IPS-20b (cell line): Measurements from ENCODE around the gene MAN2A1.

Experiments used
- H3K27ac ChIP-seq: one replicate; pipeline ENCODE4 v1.5.1; 2013; ENCODE audit warnings: low read length
- H3K27me3 ChIP-seq: 2 replicates; pipeline ENCODE4 v1.6.1; 2013; ENCODE audit warnings: mild to moderate bottlenecking, low read length, inconsistent platforms; ENCODE audit not compliant: insufficient read depth
- H3K36me3 ChIP-seq: 2 replicates; pipeline ENCODE4 v1.6.1; 2013; ENCODE audit warnings: low read depth, mild to moderate bottlenecking, inconsistent platforms, low read length, moderate library complexity; ENCODE audit not compliant: insufficient read depth
- H3K4me1 ChIP-seq: 2 replicates; pipeline ENCODE4 v1.6.1; 2013; ENCODE audit warnings: mild to moderate bottlenecking, control low read depth, inconsistent platforms, low read length, moderate library complexity; ENCODE audit not compliant: insufficient read depth
- H3K4me3 ChIP-seq: 2 replicates; pipeline ENCODE4 v1.5.1; 2013; ENCODE audit warnings: mild to moderate bottlenecking, low read length, inconsistent platforms
- H3K9ac ChIP-seq: 2 replicates; pipeline ENCODE4 v1.6.1; 2013; ENCODE audit warnings: low read depth, mild to moderate bottlenecking, inconsistent platforms, low read length, moderate library complexity
- H3K9me3 ChIP-seq: 2 replicates; pipeline ENCODE4 v1.6.1; 2013; ENCODE audit warnings: mild to moderate bottlenecking, low read depth, low read length, inconsistent platforms; ENCODE audit not compliant: insufficient read depth

The MAN2A1 gene

GRCh38 chr5:109697339-109697738 is 7.6 kb downstream of the MAN2A1 start:
- H3K9me3 ChIP-seq, result no peaks in the 10 kb centered on the region
- H3K9ac ChIP-seq, result no peak overlapping the region
- no peak overlapping the region for H3K27ac ChIP-seq
- no peaks in the 10 kb centered on the region for H3K27me3 ChIP-seq
- H3K4me3 ChIP-seq, result no peak overlapping the region
- H3K36me3 ChIP-seq, result peaks cover 14% of the 10 kb centered on the region; the same call in 1 of the 2 replicates
- peaks cover 56% of the 10 kb centered on the region for H3K4me1 ChIP-seq

- Histone ChIP-seq H3K36me3 (peaks cover 14% of the 10 kb centered on the region; the same call in 1 of the 2 replicates), H3K27ac (no peak overlapping the region), H3K4me1 (peaks cover 57% of the 10 kb centered on the region), H3K9me3 (no peaks in the 10 kb centered on the region), H3K27me3 (no peaks in the 10 kb centered on the region), H3K4me3 (no peak overlapping the region), H3K9ac (no peak overlapping the region)
These were observed 10.9 kb downstream of the MAN2A1 start for GRCh38 chr5:109700516-109701153.

GRCh38 chr5:109701252-109701651 is 11.5 kb downstream of the MAN2A1 start:
- no peak overlapping the region for H3K27ac ChIP-seq
- H3K4me3 ChIP-seq, result no peak overlapping the region
- peaks cover 60% of the 10 kb centered on the region for H3K4me1 ChIP-seq
- no peaks in the 10 kb centered on the region for H3K9me3 ChIP-seq
- no peaks in the 10 kb centered on the region for H3K27me3 ChIP-seq
- H3K9ac ChIP-seq, result no peak overlapping the region
- peaks cover 14% of the 10 kb centered on the region; the same call in 1 of the 2 replicates for H3K36me3 ChIP-seq

GRCh38 chr5:109701792-109702191 is 12.1 kb downstream of the MAN2A1 start:
- no peaks in the 10 kb centered on the region for H3K27me3 ChIP-seq
- no peak overlapping the region for H3K9ac ChIP-seq
- H3K36me3 ChIP-seq, result peaks cover 14% of the 10 kb centered on the region; the same call in 1 of the 2 replicates
- peaks cover 56% of the 10 kb centered on the region for H3K4me1 ChIP-seq
- H3K4me3 ChIP-seq, result no peak overlapping the region
- H3K27ac ChIP-seq, result no peak overlapping the region
- H3K9me3 ChIP-seq, result no peaks in the 10 kb centered on the region

GRCh38 chr5:109703166-109703565 is 13.4 kb downstream of the MAN2A1 start:
- Histone ChIP-seq H3K27ac (no peak overlapping the region), H3K27me3 (no peaks in the 10 kb centered on the region), H3K4me1 (peaks cover 43% of the 10 kb centered on the region)

GRCh38 chr5:109703829-109704228 is 14.1 kb downstream of the MAN2A1 start:
- H3K4me1 ChIP-seq, result peaks cover 37% of the 10 kb centered on the region; the same call in 1 of the 2 replicates
- peaks cover 20% of the 10 kb centered on the region; the same call in 1 of the 2 replicates for H3K36me3 ChIP-seq

More at GRCh38 chr5:109703166-109703565, 13.4 kb downstream of the MAN2A1 start:
- Histone ChIP-seq H3K4me3 (no peak overlapping the region), H3K9me3 (no peaks in the 10 kb centered on the region), H3K36me3 (peaks cover 22% of the 10 kb centered on the region; the same call in 1 of the 2 replicates), H3K9ac (no peak overlapping the region)

GRCh38 chr5:109704282-109704952 is 14.7 kb downstream of the MAN2A1 start:
- Histone ChIP-seq H3K9me3 (no peaks in the 10 kb centered on the region), H3K4me1 (peaks cover 36% of the 10 kb centered on the region; the same call in 1 of the 2 replicates), H3K9ac (no peak overlapping the region), H3K36me3 (peaks cover 15% of the 10 kb centered on the region; the same call in 1 of the 2 replicates), H3K4me3 (no peak overlapping the region), H3K27ac (no peak overlapping the region), H3K27me3 (no peaks in the 10 kb centered on the region)

More at GRCh38 chr5:109703829-109704228, 14.1 kb downstream of the MAN2A1 start:
- no peak overlapping the region for H3K4me3 ChIP-seq
- no peaks in the 10 kb centered on the region for H3K9me3 ChIP-seq
- H3K27me3 ChIP-seq, result no peaks in the 10 kb centered on the region
- H3K9ac ChIP-seq, result no peak overlapping the region
- no peak overlapping the region for H3K27ac ChIP-seq

- Histone ChIP-seq H3K9ac (no peak overlapping the region), H3K4me1 (peaks cover 36% of the 10 kb centered on the region; the same call in 1 of the 2 replicates)
These were observed 15.9 kb downstream of the MAN2A1 start for GRCh38 chr5:109705596-109705995.

GRCh38 chr5:109706095-109706494 is 16.4 kb downstream of the MAN2A1 start:
- no peaks in the 10 kb centered on the region for H3K9me3 ChIP-seq
- H3K27ac ChIP-seq, result no peak overlapping the region
- H3K4me3 ChIP-seq, result no peak overlapping the region
- 0 out of 2 replicates have a peak, but pooled peaks cover 8% of the 10 kb centered on the region for H3K36me3 ChIP-seq
- no peaks in the 10 kb centered on the region for H3K27me3 ChIP-seq
- no peak overlapping the region for H3K9ac ChIP-seq
- H3K4me1 ChIP-seq, result peaks cover 36% of the 10 kb centered on the region; the same call in 1 of the 2 replicates

More at GRCh38 chr5:109705596-109705995, 15.9 kb downstream of the MAN2A1 start:
- Histone ChIP-seq H3K9me3 (no peaks in the 10 kb centered on the region), H3K27ac (no peak overlapping the region), H3K36me3 (peaks cover 8% of the 10 kb centered on the region; the same call in 1 of the 2 replicates), H3K4me3 (no peak overlapping the region), H3K27me3 (no peaks in the 10 kb centered on the region)

GRCh38 chr5:109707531-109707930 is 17.8 kb downstream of the MAN2A1 start:
- no peak overlapping the region for H3K9ac ChIP-seq
- H3K9me3 ChIP-seq, result no peaks in the 10 kb centered on the region
- no peak overlapping the region for H3K27ac ChIP-seq
- H3K27me3 ChIP-seq, result no peaks in the 10 kb centered on the region
- H3K4me1 ChIP-seq, result peaks cover 31% of the 10 kb centered on the region; the same call in 1 of the 2 replicates
- no peak overlapping the region for H3K4me3 ChIP-seq
- 0 out of 2 replicates have a peak, but pooled peaks cover 8% of the 10 kb centered on the region for H3K36me3 ChIP-seq

- no peak overlapping the region for H3K9ac ChIP-seq
- H3K27me3 ChIP-seq, result no peaks in the 10 kb centered on the region
- H3K27ac ChIP-seq, result no peak overlapping the region
- H3K4me1 ChIP-seq, result peaks cover 24% of the 10 kb centered on the region; the same call in 1 of the 2 replicates
- no peak overlapping the region for H3K4me3 ChIP-seq
- H3K9me3 ChIP-seq, result no peaks in the 10 kb centered on the region
- H3K36me3 ChIP-seq, result peaks cover 8% of the 10 kb centered on the region; the same call in 1 of the 2 replicates
These were observed 19.1 kb downstream of the MAN2A1 start for GRCh38 chr5:109708813-109709212.
